Measurements from ENCODE around the gene JUN.
"Not testable (repeated sequence)": the region's sequence is repeated elsewhere in the genome, so short reads cannot be mapped to it uniquely, and the experiment has no call there.

Gene JUN

GRCh38 chr1:58808077-58808476 lies 24.2 kb upstream of the JUN start:
- no peak for DNase-seq (ENCODE audit: low spot score)

DNA sequence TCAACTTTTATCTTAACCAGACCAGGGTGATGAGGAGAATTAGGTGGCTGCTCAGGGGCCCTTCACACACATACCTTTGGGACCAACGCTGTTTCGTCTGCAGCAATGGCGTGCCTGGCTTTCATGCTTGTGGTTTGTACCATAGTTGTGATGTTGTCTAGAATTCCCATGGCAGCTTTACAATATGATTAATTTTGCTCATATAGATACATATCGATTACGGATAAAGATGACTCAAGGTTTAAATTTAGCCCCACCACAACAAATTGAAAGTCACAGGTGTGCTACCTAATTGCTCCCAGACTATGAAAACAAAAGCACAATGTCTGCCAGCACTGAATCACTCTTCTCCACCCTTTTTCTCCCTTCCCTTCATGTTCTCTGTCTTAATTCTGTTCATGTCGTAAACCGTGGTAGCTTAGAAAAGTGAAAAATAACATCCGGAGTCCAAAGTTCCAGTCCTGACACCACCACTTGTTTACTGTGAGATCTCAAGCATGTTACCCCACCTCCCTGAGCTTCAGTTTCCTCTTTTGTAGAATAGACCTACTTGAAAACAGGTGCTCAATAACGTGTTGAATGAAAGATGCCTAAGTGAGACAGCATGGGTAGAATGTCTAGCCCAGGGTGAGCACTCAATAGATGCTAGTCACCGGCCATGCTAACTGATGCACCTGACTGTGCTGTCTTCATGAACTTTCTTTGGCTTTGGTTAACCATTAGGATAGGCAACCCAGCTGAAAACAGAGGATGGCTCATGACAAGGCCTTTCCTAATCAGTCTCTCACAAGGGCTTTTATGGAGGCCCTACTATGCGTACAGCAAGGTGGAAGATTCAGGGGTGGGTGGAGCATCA lies 22.1 kb upstream of the JUN start:
- no peak for DNase-seq (ENCODE audit: low spot score)

GRCh38 chr1:58804853-58805565 lies 21.2 kb upstream of the JUN start:
- DNase-seq (ENCODE audit: low spot score): peak; percentile 24

- DNase-seq (ENCODE audit: low spot score): no peak
Observed at GRCh38 chr1:58803858-58804257, 20.0 kb upstream of the JUN start.

DNA sequence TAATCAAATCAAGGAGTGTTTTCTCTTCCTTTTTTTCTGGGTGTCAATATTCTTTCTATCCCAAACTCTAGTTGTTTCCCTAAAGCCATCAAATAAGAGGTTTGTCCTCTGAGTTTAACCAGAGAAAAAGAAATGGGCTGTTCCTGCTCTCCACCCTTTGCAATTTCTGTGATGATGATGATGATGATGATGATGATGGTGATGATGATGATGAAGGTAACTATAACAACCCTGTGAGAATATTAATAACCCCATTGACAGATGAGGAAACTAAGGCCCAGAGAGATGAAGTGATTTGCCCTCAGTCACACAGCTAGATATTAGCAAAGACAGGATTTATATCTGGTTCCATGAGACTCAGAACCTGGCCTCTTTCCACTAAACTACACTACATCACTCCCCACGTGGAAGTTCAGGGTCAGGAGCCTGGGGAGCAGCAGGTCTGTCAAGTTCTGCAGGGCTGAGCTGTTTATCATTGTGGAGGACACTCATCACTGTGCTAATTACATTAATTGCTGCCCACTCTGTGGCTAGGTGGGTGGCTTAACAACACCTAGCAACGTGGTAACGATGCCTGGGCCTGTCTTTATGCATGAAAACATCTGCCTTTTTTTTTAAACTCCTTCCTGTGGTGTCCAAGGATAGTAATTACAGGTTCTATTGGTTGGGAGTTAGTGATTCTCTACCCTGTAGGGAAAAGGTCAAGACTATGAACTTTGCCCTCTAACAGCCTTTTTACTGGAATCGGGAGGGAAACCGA lies 19.0 kb upstream of the JUN start:
- no peak for DNase-seq (ENCODE audit: low spot score)

GRCh38 chr1:58801286-58801685 lies 17.4 kb upstream of the JUN start:
- DNase-seq (ENCODE audit: low spot score): not testable (repeated sequence)

GRCh38 chr1:58799650-58800049 lies 15.8 kb upstream of the JUN start:
- DNase-seq (ENCODE audit: low spot score): no peak

DNA sequence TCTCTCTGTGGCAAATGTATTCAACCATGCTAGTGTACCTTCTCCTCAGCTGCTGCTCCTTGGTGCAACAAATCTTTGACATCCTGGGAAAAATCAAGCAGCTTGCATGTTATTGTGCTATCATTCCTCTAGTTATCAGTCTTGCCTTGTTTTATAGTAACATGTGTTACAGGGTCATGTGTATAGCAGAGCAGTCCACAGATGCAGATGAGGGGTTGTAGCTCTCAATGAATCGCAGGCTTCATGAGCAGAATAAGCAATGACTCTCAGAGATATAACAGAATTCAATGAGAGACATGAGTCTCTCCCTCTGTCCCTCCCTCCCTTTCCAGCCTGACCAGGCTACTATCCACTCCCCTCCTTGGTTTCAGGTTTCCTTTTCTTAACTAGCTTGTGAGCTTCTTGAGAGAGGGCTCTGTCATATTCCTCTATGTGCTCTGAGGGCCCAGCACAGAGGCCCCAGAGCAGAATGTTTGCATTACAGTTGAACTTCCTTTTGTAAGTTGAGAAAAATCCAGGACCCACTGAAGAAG lies 15.1 kb upstream of the JUN start:
- DNase-seq (ENCODE audit: low spot score): no peak

- DNase-seq (ENCODE audit: low spot score): no peak
Observed at GRCh38 chr1:58796416-58796815, 12.6 kb upstream of the JUN start.

DNA sequence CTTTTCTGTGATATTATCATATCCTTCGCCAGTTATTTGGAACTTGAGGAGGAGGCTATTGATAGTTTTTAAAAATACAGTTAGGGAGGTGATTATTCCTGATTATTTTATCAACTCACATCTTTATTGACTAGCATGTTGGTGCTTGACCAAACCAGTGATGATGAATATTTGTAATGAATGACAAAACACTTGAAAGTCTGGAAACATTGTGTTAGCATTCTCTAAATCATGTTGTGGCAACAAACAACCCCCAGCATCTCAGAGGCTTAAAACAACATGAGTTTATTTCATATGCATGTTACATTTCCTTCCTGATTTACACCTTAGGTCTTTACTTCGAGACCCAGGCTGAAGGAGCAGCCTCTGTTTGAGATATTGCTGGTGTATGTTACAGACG lies 10.7 kb upstream of the JUN start:
- DNase-seq (ENCODE audit: low spot score): no peak

DNA sequence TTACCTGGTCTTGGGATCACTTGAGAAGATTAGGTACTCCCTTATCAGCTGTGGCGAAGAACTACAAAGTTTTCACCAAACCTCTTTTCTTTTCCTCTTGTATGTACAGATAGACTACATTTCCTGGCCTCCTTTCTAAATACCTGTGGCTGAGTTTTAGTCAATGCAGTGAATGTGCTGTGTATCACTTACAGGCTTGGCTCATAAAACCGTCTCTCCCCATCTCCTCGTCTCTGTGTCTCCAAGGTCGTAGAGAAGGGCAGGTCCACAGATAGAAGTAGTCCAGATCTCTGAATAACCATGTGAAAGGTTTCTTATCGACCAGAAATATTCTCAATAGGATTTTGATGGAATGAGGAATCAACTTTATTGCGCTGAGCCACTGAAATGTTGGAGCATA lies 9.0 kb upstream of the JUN start:
- no peak for DNase-seq (ENCODE audit: low spot score)

- no peak for DNase-seq (ENCODE audit: low spot score)
Observed at GRCh38 chr1:58791106-58791505, 7.3 kb upstream of the JUN start.

DNA sequence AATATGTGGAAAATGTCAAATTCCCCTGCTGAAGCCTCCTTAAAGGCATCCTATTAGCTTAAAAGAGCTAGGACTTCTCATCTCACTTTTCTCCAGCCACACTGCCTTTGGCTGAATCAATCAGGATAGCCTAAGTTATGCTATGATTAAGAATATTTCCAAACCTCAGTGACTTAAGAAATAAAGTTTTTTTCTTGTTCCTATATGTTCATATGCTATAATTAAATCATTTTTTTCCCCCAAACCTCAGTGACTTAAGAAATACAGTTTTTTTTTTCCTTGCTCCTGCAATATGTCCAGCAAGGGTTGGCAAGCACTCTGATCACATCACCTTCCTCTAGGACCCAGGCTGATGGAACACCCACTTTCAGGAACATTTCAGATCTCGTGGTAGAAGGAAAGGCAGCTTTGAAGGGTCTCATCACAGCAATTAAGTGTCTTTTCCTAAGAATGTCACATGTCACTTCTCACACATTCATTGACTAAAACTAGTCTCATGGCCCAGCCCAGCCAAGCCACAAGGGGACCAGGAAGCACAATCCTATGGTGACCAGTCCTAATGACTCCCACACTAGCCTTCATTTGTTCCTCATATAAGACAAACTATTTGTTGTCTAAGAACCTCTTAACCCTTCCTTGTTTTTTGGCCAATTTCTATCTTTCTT lies 6.3 kb upstream of the JUN start:
- DNase-seq (ENCODE audit: low spot score): no peak

DNA sequence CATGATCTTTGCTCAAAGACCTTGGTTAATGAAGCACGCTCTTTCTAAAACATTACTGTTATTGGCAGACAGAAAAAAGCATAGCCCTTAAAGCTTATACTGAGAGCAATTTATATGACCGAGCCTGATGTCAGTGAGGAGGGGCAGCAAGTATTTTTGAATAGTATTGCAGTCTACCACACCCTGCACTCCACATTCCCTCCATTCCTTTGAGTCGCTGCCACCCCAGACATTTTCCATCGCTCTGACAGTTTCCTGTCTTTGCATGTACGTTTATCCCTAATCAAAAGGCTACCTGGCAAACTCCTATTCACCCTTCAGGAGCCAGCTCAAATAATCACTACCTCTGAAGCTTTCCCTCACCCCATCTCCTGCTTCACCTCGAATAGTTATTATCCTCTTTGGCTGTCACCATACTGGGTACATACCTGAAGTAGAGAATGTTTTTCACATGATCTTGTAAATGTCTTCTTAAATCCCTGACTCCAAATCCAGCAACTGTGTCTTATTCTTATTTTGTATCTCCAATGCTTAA lies 5.5 kb upstream of the JUN start:
- DNase-seq (ENCODE audit: low spot score): no peak

DNA sequence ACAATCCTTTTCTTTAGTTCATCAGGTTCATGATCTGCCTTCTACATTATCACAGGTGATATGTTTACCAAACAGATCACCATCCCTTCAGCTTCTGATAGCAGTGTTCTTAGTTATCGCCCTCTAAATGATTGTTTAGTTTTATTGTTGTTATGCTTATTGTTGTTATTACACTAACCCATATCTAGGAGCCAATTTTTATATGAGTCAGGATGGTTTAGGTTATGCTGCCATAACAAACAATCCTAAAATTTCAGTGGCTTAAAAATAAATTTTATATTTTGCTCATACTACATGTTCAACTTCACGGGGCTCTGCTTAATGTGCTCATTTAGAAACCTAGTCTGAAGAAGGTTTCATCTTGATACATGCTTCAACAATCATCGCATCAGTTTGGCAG lies 4.4 kb upstream of the JUN start:
- no peak for DNase-seq (ENCODE audit: low spot score)

GRCh38 chr1:58786927-58787245 lies 3.0 kb upstream of the JUN start:
- DNase-seq (ENCODE audit: low spot score): no peak

GRCh38 chr1:58786184-58786926 lies 2.5 kb upstream of the JUN start:
- no peak for DNase-seq (ENCODE audit: low spot score)

GRCh38 chr1:58785442-58786058 lies 1.7 kb upstream of the JUN start:
- DNase-seq (ENCODE audit: low spot score): peak; percentile 46

GRCh38 chr1:58784758-58785441 lies 1.1 kb upstream of the JUN start:
- peak; percentile 67 for DNase-seq (ENCODE audit: low spot score)

Data from HuH-7 (cell line).